GM13977 (cell line): ENCODE measurements around the gene RHBDD1.
A peak's percentile ranks its signal among the peaks of the same experiment; 100 is the strongest.

Source experiments
- DNase-seq: peaks from one replicate; pipeline ENCODE4 v3.0.0; 2012; ENCODE audit warnings: low spot score
- CTCF ChIP-seq: IDR thresholded peaks from 2 replicates; pipeline ENCODE4 v1.5.1; 2012; ENCODE audit warnings: mild to moderate bottlenecking, control low read depth; ENCODE audit not compliant: insufficient read depth; ENCODE audit errors: extremely low read depth, missing control alignments
- in situ Hi-C: fragments of 300-500 bp; cut with MboI; formaldehyde crosslinking; loops from one replicate; pipeline ENCODE4 v1.12.0; 2022; ENCODE audit warnings: low sequenced_read_pairs, low pct_unique_long_range_greater_than_20kb, mixed read lengths, inconsistent platforms; ENCODE audit not compliant: unreplicated experiment

Gene RHBDD1

GRCh38 chr2:226813148-226813701, 22.6 kb upstream of the RHBDD1 start:
- DNase-seq, result no peak
- in situ Hi-C loops, result loop anchor here (5.0 to 25.0 kb wide), 5 partner anchors 174 to 1151 kb away; no protein-coding TSS in a partner anchor
- peak; percentile 59 for TF ChIP-seq CTCF

- TF ChIP-seq CTCF, result no peak
- in situ Hi-C loops, result loop anchor here (25.0 kb wide), 4 partner anchors 293 to 1157 kb away; no protein-coding TSS in a partner anchor
- no peak for DNase-seq
Measured at GRCh38 chr2:226818930-226819329, 16.9 kb upstream of the RHBDD1 start.

- in situ Hi-C loops, result no loop called here
Measured at GRCh38 chr2:226825056-226825455, 10.8 kb upstream of the RHBDD1 start.

GRCh38 chr2:226828191-226828590, 7.7 kb upstream of the RHBDD1 start:
- no peak for DNase-seq
- TF ChIP-seq CTCF, result no peak
- in situ Hi-C loops, result no loop called here

More at GRCh38 chr2:226825056-226825455, 10.8 kb upstream of the RHBDD1 start:
- DNase-seq, result no peak
- no peak for TF ChIP-seq CTCF

GRCh38 chr2:226829721-226830631, 5.9 kb upstream of the RHBDD1 start:
- DNase-seq, result no peak
- in situ Hi-C loops, result no loop called here
- no peak for TF ChIP-seq CTCF

GRCh38 chr2:226831266-226831665, 4.6 kb upstream of the RHBDD1 start:
- no peak for TF ChIP-seq CTCF
- DNase-seq, result no peak
- in situ Hi-C loops, result no loop called here
